ENCODE results near the gene MAN1C1. TPM values are rescaled to one million over a fixed set of nuclear protein-coding genes. Genes with fewer than 3 reads are reported as not detected.
"Not testable (repeated sequence)": the region's sequence is repeated elsewhere in the genome, so short reads cannot be mapped to it uniquely, and the experiment has no call there.

The MAN1C1 gene
- total and polyA plus RNA-seq, 2 donors (not counting 3 experiments of a cell fraction or from before 2014, with no cell fraction given): 1.5 to 4.0 TPM

- no peaks in the 10 kb centered on the region for H4K20me1 ChIP-seq (replicated peaks; ENCODE audit: control insufficient read depth, extremely low read depth, insufficient read depth, low read length)
- H3K9me1 ChIP-seq (replicated peaks; ENCODE audit: control insufficient read depth, extremely low read depth, insufficient read depth, low read length): no peaks in the 10 kb centered on the region
- ChIA-PET CTCF (no interaction called here), POLR2A (no interaction called here)
- TF ChIP-seq POLR2AphosphoS5 (IDR thresholded peaks at IDR 0.05; ENCODE audit: insufficient read depth, low read depth, low read length): no peak
- TF ChIP-seq FOS (IDR thresholded peaks at IDR 0.05; ENCODE audit: borderline replicate concordance, insufficient read depth, low read length): no peak
- no peak for TF ChIP-seq CTCF (IDR thresholded peaks at IDR 0.05; ENCODE audit: extremely low read depth in 1 of 2, insufficient read depth in 1 of 2, low read depth in 1 of 2, low read length in 2 of 2)
- TF ChIP-seq MYC (IDR thresholded peaks at IDR 0.05; ENCODE audit: low read depth, low read length): no peak
- TF ChIP-seq JUN (IDR thresholded peaks at IDR 0.05; ENCODE audit: borderline replicate concordance, insufficient read depth, insufficient read length, low read depth): no peak
- no peak overlapping the region for H3K4me3 ChIP-seq (replicated peaks in 1 of 3; ENCODE audit: insufficient read depth in 1 of 3, low read depth in 1 of 3, low read length in 3 of 3)
- no peaks in the 10 kb centered on the region for H3K27me3 ChIP-seq (ENCODE audit: control insufficient read depth in 2 of 2, insufficient read depth in 2 of 2, low read length in 2 of 2)
- H3K27ac ChIP-seq (ENCODE audit: insufficient read depth, low read depth, low read length): no peak overlapping the region
- intact Hi-C loops (cut with micrococcal nuclease): no loop called here
- no peaks in the 10 kb centered on the region for H3K4me1 ChIP-seq (ENCODE audit: control insufficient read depth, extremely low read depth, insufficient read depth, low read length)
- dilution Hi-C loops (cut with MboI; ENCODE audit: extremely low pct_ligation_motif_present, low sequenced_read_pairs): no loop called here
- H3K36me3 ChIP-seq (ENCODE audit: control insufficient read depth in 2 of 2, extremely low read depth in 1 of 2, insufficient read depth in 2 of 2, low read length in 2 of 2): no peaks in the 10 kb centered on the region
- no peaks in the 10 kb centered on the region for H3K9me3 ChIP-seq (replicated peaks; ENCODE audit: control insufficient read depth, insufficient read depth, low read length)
- H3K79me2 ChIP-seq (ENCODE audit: control insufficient read depth, insufficient read depth, low read length): no peaks in the 10 kb centered on the region
- no peak overlapping the region for H3K9ac ChIP-seq (replicated peaks; ENCODE audit: extremely low read depth, insufficient read depth, low read length)
- FAIRE-seq (no peak), DNase-seq (ENCODE audit: low read depth, low spot score) (no peak)
- H2AFZ ChIP-seq (ENCODE audit: low read depth, low read length): no peak overlapping the region
- no TSS peak for BruUV-seq (replicated peaks)
- no peak overlapping the region for H3K4me2 ChIP-seq (ENCODE audit: insufficient read depth, low read length)
Measured at GRCh38 chr1:25587290-25587689, 29.3 kb upstream of the MAN1C1 start.

GRCh38 chr1:25588224-25588623 is 28.4 kb upstream of the MAN1C1 start:
- H3K4me1 ChIP-seq (ENCODE audit: control insufficient read depth, extremely low read depth, insufficient read depth, low read length); POLR2A ChIA-PET; H3K27ac ChIP-seq (ENCODE audit: insufficient read depth, low read depth, low read length); H3K36me3 ChIP-seq (ENCODE audit: control insufficient read depth in 2 of 2, extremely low read depth in 1 of 2, insufficient read depth in 2 of 2, low read length in 2 of 2); H2AFZ ChIP-seq (ENCODE audit: low read depth, low read length); H3K4me2 ChIP-seq (ENCODE audit: insufficient read depth, low read length); H3K9me3 ChIP-seq (replicated peaks; ENCODE audit: control insufficient read depth, insufficient read depth, low read length); FAIRE-seq; H3K79me2 ChIP-seq (ENCODE audit: control insufficient read depth, insufficient read depth, low read length); CTCF ChIA-PET; DNase-seq (ENCODE audit: low read depth, low spot score); H3K27me3 ChIP-seq (ENCODE audit: control insufficient read depth in 2 of 2, insufficient read depth in 2 of 2, low read length in 2 of 2); H3K4me3 ChIP-seq (replicated peaks in 1 of 3; ENCODE audit: insufficient read depth in 1 of 3, low read depth in 1 of 3, low read length in 3 of 3); H4K20me1 ChIP-seq (replicated peaks; ENCODE audit: control insufficient read depth, extremely low read depth, insufficient read depth, low read length); intact Hi-C loops (cut with micrococcal nuclease); H3K9me1 ChIP-seq (replicated peaks; ENCODE audit: control insufficient read depth, extremely low read depth, insufficient read depth, low read length); dilution Hi-C loops (cut with MboI; ENCODE audit: extremely low pct_ligation_motif_present, low sequenced_read_pairs); H3K9ac ChIP-seq (replicated peaks; ENCODE audit: extremely low read depth, insufficient read depth, low read length); BruUV-seq (replicated peaks): not testable (repeated sequence)

GRCh38 chr1:25588786-25589185 is 27.8 kb upstream of the MAN1C1 start:
- H3K4me3 ChIP-seq (replicated peaks in 1 of 3; ENCODE audit: insufficient read depth in 1 of 3, low read depth in 1 of 3, low read length in 3 of 3); H3K9ac ChIP-seq (replicated peaks; ENCODE audit: extremely low read depth, insufficient read depth, low read length); BruUV-seq (replicated peaks); H3K27ac ChIP-seq (ENCODE audit: insufficient read depth, low read depth, low read length); H3K4me2 ChIP-seq (ENCODE audit: insufficient read depth, low read length); H3K9me1 ChIP-seq (replicated peaks; ENCODE audit: control insufficient read depth, extremely low read depth, insufficient read depth, low read length); FAIRE-seq; H2AFZ ChIP-seq (ENCODE audit: low read depth, low read length); H3K4me1 ChIP-seq (ENCODE audit: control insufficient read depth, extremely low read depth, insufficient read depth, low read length); H4K20me1 ChIP-seq (replicated peaks; ENCODE audit: control insufficient read depth, extremely low read depth, insufficient read depth, low read length); DNase-seq (ENCODE audit: low read depth, low spot score); intact Hi-C loops (cut with micrococcal nuclease); H3K36me3 ChIP-seq (ENCODE audit: control insufficient read depth in 2 of 2, extremely low read depth in 1 of 2, insufficient read depth in 2 of 2, low read length in 2 of 2); POLR2A ChIA-PET; H3K79me2 ChIP-seq (ENCODE audit: control insufficient read depth, insufficient read depth, low read length); dilution Hi-C loops (cut with MboI; ENCODE audit: extremely low pct_ligation_motif_present, low sequenced_read_pairs); H3K9me3 ChIP-seq (replicated peaks; ENCODE audit: control insufficient read depth, insufficient read depth, low read length); H3K27me3 ChIP-seq (ENCODE audit: control insufficient read depth in 2 of 2, insufficient read depth in 2 of 2, low read length in 2 of 2): not testable (repeated sequence)
- CTCF ChIA-PET: interaction anchor here (1.8 kb wide), 1 partner anchor 10 kb away, joined by 8 read pairs; no protein-coding TSS in a partner anchor

All from endothelial cell of umbilical vein (primary cell).